B cell (primary cell): ENCODE results near the gene PCDH8. TPM values are rescaled to one million over a fixed set of nuclear protein-coding genes. Genes with fewer than 3 reads are reported as not detected.

Experiments
- ATAC-seq: fragments of 200-7000 bp; cut with Tn5 transposase; one replicate; pipeline ENCODE4 v1.10.0; 2021; ENCODE audit warnings: low read depth, mild to moderate bottlenecking, moderate number of reproducible peaks, moderate library complexity
- CTCF ChIA-PET: fragments of 350-600 bp; sonication (Branson Sonifier 250); formaldehyde crosslinking; loops from one replicate; lab custom pipeline; 2021; ENCODE audit warnings: antibody characterized with exemption, inconsistent platforms; lab: Charles Lee
- POLR2A ChIA-PET: fragments of 350-600 bp; sonication (Branson Sonifier 250); formaldehyde crosslinking; loops from one replicate; lab custom pipeline; 2021; ENCODE audit warnings: antibody characterized with exemption; lab: Charles Lee
- DNase-seq: peaks from one replicate; pipeline ENCODE4 v3.0.0; 2013
- H2AFZ ChIP-seq: 2 replicates; pipeline ENCODE4 v1.6.1; 2012; ENCODE audit warnings: mild to moderate bottlenecking, low read depth, low read length; ENCODE audit not compliant: insufficient read depth, poor library complexity, severe bottlenecking
- H3K27ac ChIP-seq, 2 donors: 1 replicate in 1 of 2; 2 replicates in 1 of 2; pipeline ENCODE4 v1.5.1; 2012 to 2013; ENCODE audit warnings: low read length in 2 of 2, mild to moderate bottlenecking in 2 of 2, moderate library complexity in 1 of 2
- H3K27me3 ChIP-seq, 4 experiments: fragments of 200-600 bp in 1 of 4; sonication (generic) in 1 of 4; replicated peaks in 1 of 4; 1 replicate in 2 of 4; 2 replicates in 2 of 4; pipeline versions ENCODE4 v1.6.1 to v1.7.0; 2013 to 2016; ENCODE audit warnings: low read length in 3 of 4, mild to moderate bottlenecking in 2 of 4, mixed read lengths in 1 of 4, moderate library complexity in 1 of 4; ENCODE audit not compliant: insufficient read depth in 4 of 4, control insufficient read depth in 3 of 4; ENCODE audit errors: control extremely low read depth in 1 of 4
- H3K36me3 ChIP-seq, 2 experiments: replicated peaks in 1 of 2; 1 replicate in 1 of 2; 2 replicates in 1 of 2; pipeline versions ENCODE4 v1.6.1 to v1.7.1; 2013; ENCODE audit warnings: low read length in 1 of 2; ENCODE audit not compliant: insufficient read depth in 2 of 2, control insufficient read depth in 1 of 2; ENCODE audit errors: control extremely low read depth in 1 of 2, extremely low read depth in 1 of 2
- H3K4me1 ChIP-seq, 2 donors: fragments of 200-600 bp in 1 of 2; sonication (generic) in 1 of 2; 1 replicate in 1 of 2; 2 replicates in 1 of 2; pipeline versions ENCODE4 v1.5.1 to v1.6.1; 2013 to 2017; ENCODE audit warnings: low read length in 2 of 2; ENCODE audit not compliant: control insufficient read depth in 2 of 2, insufficient read depth in 2 of 2
- H3K4me2 ChIP-seq: replicated peaks from 2 replicates; pipeline ENCODE3; 2012; ENCODE audit warnings: mild to moderate bottlenecking, low read depth, low read length; ENCODE audit not compliant: poor library complexity, severe bottlenecking
- H3K4me3 ChIP-seq, 5 experiments: fragments of 200-600 bp in 1 of 5; sonication (generic) in 1 of 5; 1 replicate in 3 of 5; 2 replicates in 2 of 5; pipeline versions ENCODE4 v1.5.1 to v1.7.0; 2011 to 2016; ENCODE audit warnings: low read length in 4 of 5, mild to moderate bottlenecking in 4 of 5, low read depth in 2 of 5, control low read depth in 1 of 5, moderate library complexity in 1 of 5; ENCODE audit not compliant: insufficient read depth in 1 of 5; ENCODE audit errors: control extremely low read depth in 1 of 5, extremely low read depth in 1 of 5
- H3K79me2 ChIP-seq: fragments of 200-600 bp; sonication (generic); one replicate; pipeline ENCODE4 v1.6.0; 2016; ENCODE audit warnings: low read length; ENCODE audit not compliant: control insufficient read depth, insufficient read depth
- H3K9ac ChIP-seq: fragments of 200-600 bp; sonication (generic); 2 replicates; pipeline ENCODE4 v1.6.1; 2017; ENCODE audit warnings: mild to moderate bottlenecking, low read length, moderate library complexity
- H3K9me3 ChIP-seq, 3 donors: one replicate each; pipeline versions ENCODE4 v1.6.1 to v1.7.1; 2013; ENCODE audit warnings: low read length in 2 of 3; ENCODE audit not compliant: control insufficient read depth in 2 of 3, insufficient read depth in 1 of 3; ENCODE audit errors: control extremely low read depth in 1 of 3
- H4K20me1 ChIP-seq: 2 replicates; pipeline ENCODE4 v1.6.0; 2012; ENCODE audit warnings: mild to moderate bottlenecking, low read length; ENCODE audit not compliant: insufficient read depth, control insufficient read depth, poor library complexity, severe bottlenecking
- H3K27ac Mint-ChIP-seq: one replicate; pipeline ENCODE4 v1.8.0; 2021; ENCODE audit warnings: mixed read lengths
- H3K27me3 Mint-ChIP-seq: one replicate; pipeline ENCODE4 v1.8.0; 2021; ENCODE audit warnings: mixed read lengths
- H3K4me1 Mint-ChIP-seq: one replicate; pipeline ENCODE4 v1.8.0; 2021; ENCODE audit warnings: mixed read lengths
- H3K4me3 Mint-ChIP-seq: one replicate; pipeline ENCODE4 v1.8.0; 2021; ENCODE audit warnings: mixed read lengths
- H3K9me3 Mint-ChIP-seq: one replicate; pipeline ENCODE4 v1.8.0; 2022; ENCODE audit warnings: mixed read lengths; ENCODE audit not compliant: insufficient read depth
- CTCF ChIP-seq: fragments of 200-600 bp; IDR thresholded peaks from one replicate; pipeline ENCODE4 v1.8.0; 2022; ENCODE audit warnings: antibody characterized with exemption, mild to moderate bottlenecking
- EZH2 ChIP-seq: IDR thresholded peaks from 2 replicates; pipeline ENCODE4 v1.6.1; 2012; ENCODE audit warnings: borderline replicate concordance, low read depth, mild to moderate bottlenecking, moderate library complexity, low read length; ENCODE audit not compliant: insufficient read depth, poor library complexity, severe bottlenecking
- WGBS: methylation state at CpG from one replicate; pipeline ENCODE4 v1.1.5; 2013; ENCODE audit warnings: missing lambda C conversion rate; ENCODE audit not compliant: insufficient coverage; 5-methylcytosine and 5-hydroxymethylcytosine counted together
- intact Hi-C: fragments of 100-400 bp; cut with micrococcal nuclease; formaldehyde crosslinking; loops from one replicate; pipeline ENCODE4 v1.10.0; 2022
- polyA plus RNA-seq: library from polyadenylated mRNA; depleted of rRNA; stranded (reverse); fragments of >200 nt; gene quantifications from 2 replicates; pipeline ENCODE4 v1.2.3, GENCODE V29; 2012
- total RNA-seq, 2 donors: library from RNA; stranded (reverse); fragments of 120-200 nt in 1 of 2; gene quantifications; 1 replicate in 1 of 2; 2 replicates in 1 of 2; pipeline versions ENCODE4 v1.2.3 to v1.2.4, GENCODE V29; 2013 to 2022

PCDH8 gene
- total and polyA plus RNA-seq, 2 donors (not counting 1 experiment from before 2014, with no cell fraction given): not detected

- POLR2A ChIA-PET: no interaction called here
- Mint-ChIP-seq H3K4me1 (peaks cover 26% of the 10 kb centered on the region), H3K4me3 (no peak overlapping the region), H3K9me3 (peaks cover 5% of the 10 kb centered on the region), H3K27ac (no peak overlapping the region), H3K27me3 (peaks cover 55% of the 10 kb centered on the region)
- 7% methylated on average over 98 of the region's 98 CpGs for WGBS
- H3K36me3 ChIP-seq: no peaks in the 10 kb centered on the region
- H3K4me3 ChIP-seq: no peak overlapping the region
- H3K9me3 ChIP-seq: peaks cover 0 to 54% (median 6%) of the 10 kb centered on the region in 3 donors
- no peaks in the 10 kb centered on the region for H4K20me1 ChIP-seq
- no peak overlapping the region for H2AFZ ChIP-seq
- H3K9ac ChIP-seq: no peak overlapping the region
- intact Hi-C loops: no loop called here
- ATAC-seq: no peak
- peak overlapping the region; percentile 52 for H3K4me2 ChIP-seq
- H3K27ac ChIP-seq: no peak overlapping the region
- peaks cover 0 to 64% (median 47%) of the 10 kb centered on the region in 4 experiments for H3K27me3 ChIP-seq
- CTCF ChIA-PET: no interaction called here
- TF ChIP-seq CTCF: no peak
- no peak for TF ChIP-seq EZH2
- H3K79me2 ChIP-seq: no peaks in the 10 kb centered on the region
- peaks cover 15 to 37% of the 10 kb centered on the region in 2 donors for H3K4me1 ChIP-seq
- peak; percentile 27 for DNase-seq
These were observed 2.5 kb downstream of the PCDH8 start for GRCh38 chr13:52845766-52846566.

GRCh38 chr13:52845334-52845761, 3.1 kb downstream of the PCDH8 start:
- DNase-seq: peak; percentile 12
- H2AFZ ChIP-seq: no peak overlapping the region
- H3K27me3 ChIP-seq: peaks cover 0 to 57% (median 45%) of the 10 kb centered on the region in 4 experiments
- no peak for ATAC-seq
- no peaks in the 10 kb centered on the region for H4K20me1 ChIP-seq
- H3K27ac ChIP-seq: no peak overlapping the region
- peaks cover 0 to 48% (median 6%) of the 10 kb centered on the region in 3 donors for H3K9me3 ChIP-seq
- Mint-ChIP-seq H3K27me3 (peaks cover 55% of the 10 kb centered on the region), H3K27ac (no peak overlapping the region), H3K4me3 (no peak overlapping the region), H3K4me1 (peaks cover 21% of the 10 kb centered on the region), H3K9me3 (peaks cover 5% of the 10 kb centered on the region)
- intact Hi-C loops: no loop called here
- H3K79me2 ChIP-seq: no peaks in the 10 kb centered on the region
- H3K4me1 ChIP-seq: peaks cover 8 to 31% of the 10 kb centered on the region in 2 donors
- 15% methylated on average over 5 of the region's 16 CpGs for WGBS
- ChIA-PET POLR2A (no interaction called here), CTCF (no interaction called here)
- no peak overlapping the region for H3K4me3 ChIP-seq
- H3K4me2 ChIP-seq: peak overlapping the region; percentile 52
- no peak for TF ChIP-seq CTCF
- TF ChIP-seq EZH2: no peak
- no peaks in the 10 kb centered on the region for H3K36me3 ChIP-seq
- no peak overlapping the region for H3K9ac ChIP-seq
